H1 (cell line): ENCODE results near the gene CDC42BPB. TPM values are rescaled to one million over a fixed set of nuclear protein-coding genes. Genes with fewer than 3 reads are reported as not detected.

Experiments used
- KDM5A ChIP-seq: fragments of 200-600 bp; IDR thresholded peaks from 2 replicates; pipeline ENCODE4 v1.7.1; 2012; ENCODE audit warnings: mild to moderate bottlenecking, low read length, inconsistent platforms, mixed read lengths
- polyA plus RNA-seq, 7 experiments: library from polyadenylated mRNA; depleted of rRNA in 3 of 7; stranded (reverse) in 5 of 7; unstranded in 2 of 7; fragments of >200 nt in 5 of 7; fragments of 200-250 nt in 2 of 7; gene quantifications; 1 replicate in 5 of 7; 2 replicates in 1 of 7; 4 replicates in 1 of 7; pipeline versions ENCODE4 v1.2.1 to v1.2.3, GENCODE V29; 2011 to 2013; ENCODE audit warnings: missing spikeins in 2 of 7, mixed read lengths in 2 of 7
- total RNA-seq: library from RNA; stranded (reverse); fragmentation: NEBNext Ultra II Directional; extraction: Animal tissue kit (Norgen Biotek cat#: 25700); gene quantifications from 2 replicates; pipeline ENCODE4 v1.2.1, GENCODE V29; 2021

CDC42BPB gene
- total and polyA plus RNA-seq, 2 of the 8 experiments (the other 6 are each of a cell fraction or from before 2014, with no cell fraction given): 51.2 to 88.2 TPM

GRCh38 chr14:102923201-102923924 lies 134.0 kb downstream of the CDC42BPB start (continued):
- TF ChIP-seq KDM5A: no peak
